H1 (cell line): Measurements from ENCODE around the gene PRRT4. TPM values are rescaled to one million over a fixed set of nuclear protein-coding genes. Genes with fewer than 3 reads are reported as not detected.
A peak's percentile ranks its signal among the peaks of the same experiment; 100 is the strongest.

Experiments used
- CTCF ChIA-PET: fragments of 300-600 bp; sonication (Branson Sonifier 250); formaldehyde crosslinking; loops from one replicate; lab custom pipeline; 2021; ENCODE audit not compliant: partially characterized antibody; lab: Charles Lee
- POLR2A ChIA-PET: fragments of 300-600 bp; sonication (Branson Sonifier 250); formaldehyde crosslinking; loops from one replicate; lab custom pipeline; 2021; ENCODE audit warnings: inconsistent platforms; ENCODE audit not compliant: partially characterized antibody; lab: Charles Lee
- DNase-seq, 2 experiments: peaks; one replicate each; pipeline versions ENCODE4 v3.0.0 to v3.0.0-alpha.2; 2010 to 2022; ENCODE audit warnings: low spot score in 2 of 2, low read depth in 1 of 2, mixed read lengths in 1 of 2
- FAIRE-seq: peaks from 2 replicates; lab custom pipeline; 2011; peaks lifted over from hg19 to GRCh38; lab: Jason Lieb, UNC
- H2AFZ ChIP-seq: 2 replicates; pipeline ENCODE4 v1.8.1; 2012; ENCODE audit warnings: low read length, inconsistent platforms
- H2AK5ac ChIP-seq: 2 replicates; pipeline ENCODE4 v1.6.1; 2013; ENCODE audit warnings: low read depth, low read length
- H2BK120ac ChIP-seq: replicated peaks from 2 replicates; pipeline ENCODE3; 2013; ENCODE audit warnings: low read depth, low read length, inconsistent platforms
- H2BK12ac ChIP-seq: 2 replicates; pipeline ENCODE4 v1.6.1; 2013; ENCODE audit warnings: low read depth, low read length
- H2BK15ac ChIP-seq: 2 replicates; pipeline ENCODE4 v1.6.1; 2013; ENCODE audit warnings: low read length
- H2BK20ac ChIP-seq: 2 replicates; pipeline ENCODE4 v1.6.1; 2013; ENCODE audit warnings: low read length
- H2BK5ac ChIP-seq: 2 replicates; pipeline ENCODE4 v1.6.1; 2013; ENCODE audit warnings: low read depth, low read length
- H3K14ac ChIP-seq: 2 replicates; pipeline ENCODE4 v1.6.1; 2013; ENCODE audit warnings: inconsistent platforms; ENCODE audit not compliant: insufficient read length
- H3K18ac ChIP-seq: 2 replicates; pipeline ENCODE4 v1.6.1; 2013; ENCODE audit warnings: low read length; ENCODE audit errors: extremely low read depth
- H3K23ac ChIP-seq: 2 replicates; pipeline ENCODE4 v1.6.1; 2013; ENCODE audit warnings: inconsistent platforms; ENCODE audit not compliant: insufficient read length
- H3K23me2 ChIP-seq: 2 replicates; pipeline ENCODE4 v1.6.1; 2013; ENCODE audit warnings: low read depth, low read length
- H3K27ac ChIP-seq: 2 replicates; pipeline ENCODE4 v1.6.1; 2011; ENCODE audit warnings: low read depth, low read length, inconsistent platforms
- H3K27me3 ChIP-seq, 4 experiments: replicated peaks in 1 of 4; 1 replicate in 1 of 4; 2 replicates in 3 of 4; pipeline versions ENCODE4 v1.6.1 to v1.8.1; 2011 to 2013; ENCODE audit warnings: low read length in 3 of 4, mild to moderate bottlenecking in 3 of 4, inconsistent platforms in 2 of 4, mixed read lengths in 2 of 4, moderate library complexity in 1 of 4; ENCODE audit not compliant: control insufficient read depth in 3 of 4, insufficient read depth in 3 of 4; ENCODE audit errors: extremely low read depth in 1 of 4
- H3K36me3 ChIP-seq, 4 experiments: 2 replicates each; pipeline versions ENCODE4 v1.6.1 to v1.8.1; 2011 to 2013; ENCODE audit warnings: mild to moderate bottlenecking in 4 of 4, low read length in 3 of 4, moderate library complexity in 2 of 4, control low read depth in 1 of 4, inconsistent platforms in 1 of 4; ENCODE audit not compliant: insufficient read depth in 4 of 4, control insufficient read depth in 2 of 4
- H3K4ac ChIP-seq: replicated peaks from 2 replicates; pipeline ENCODE3; 2013; ENCODE audit warnings: low read length, low read depth, mixed read lengths, inconsistent platforms; ENCODE audit not compliant: insufficient read length
- H3K4me1 ChIP-seq, 4 experiments: replicated peaks in 1 of 4; 1 replicate in 1 of 4; 2 replicates in 3 of 4; pipeline versions ENCODE4 v1.6.1 to v1.8.1; 2011 to 2013; ENCODE audit warnings: low read length in 3 of 4, inconsistent platforms in 2 of 4, mixed read lengths in 1 of 4; ENCODE audit not compliant: insufficient read depth in 4 of 4, control insufficient read depth in 3 of 4
- H3K4me2 ChIP-seq, 2 experiments: 2 replicates each; pipeline versions ENCODE4 v1.6.1 to v1.8.1; 2011 to 2013; ENCODE audit warnings: low read depth in 2 of 2, low read length in 2 of 2, control low read depth in 1 of 2, inconsistent platforms in 1 of 2, mild to moderate bottlenecking in 1 of 2; ENCODE audit not compliant: insufficient read depth in 1 of 2
- H3K4me3 ChIP-seq, 4 experiments: fragments of 200-600, 300-600 bp in 1 of 4; sonication (generic), shearing (Covaris generic), sonication (Bioruptor Twin) in 1 of 4; 2 replicates each; pipeline versions ENCODE4 v1.5.1 to v1.8.1; 2011 to 2016; ENCODE audit warnings: low read length in 4 of 4, low read depth in 3 of 4, control low read depth in 2 of 4, inconsistent platforms in 2 of 4, mild to moderate bottlenecking in 2 of 4, mixed read lengths in 1 of 4, moderate library complexity in 1 of 4; ENCODE audit not compliant: insufficient read depth in 2 of 4; ENCODE audit errors: extremely low read depth in 1 of 4
- H3K56ac ChIP-seq: replicated peaks from 2 replicates; pipeline ENCODE3; 2013; ENCODE audit warnings: low read depth, mild to moderate bottlenecking, mixed read lengths, low read length, inconsistent platforms; ENCODE audit not compliant: insufficient read length
- H3K79me1 ChIP-seq: 2 replicates; pipeline ENCODE4 v1.6.1; 2013; ENCODE audit warnings: low read depth, low read length, control low read depth
- H3K79me2 ChIP-seq, 2 experiments: 2 replicates each; pipeline versions ENCODE4 v1.6.1 to v1.8.1; 2012 to 2013; ENCODE audit warnings: low read length in 2 of 2, mild to moderate bottlenecking in 2 of 2, inconsistent platforms in 1 of 2; ENCODE audit not compliant: insufficient read depth in 2 of 2, control insufficient read depth in 1 of 2
- H3K9ac ChIP-seq, 4 experiments: replicated peaks in 1 of 4; 1 replicate in 1 of 4; 2 replicates in 3 of 4; pipeline versions ENCODE4 v1.6.1 to v1.8.1; 2011 to 2013; ENCODE audit warnings: low read depth in 3 of 4, low read length in 3 of 4, control low read depth in 2 of 4, mild to moderate bottlenecking in 2 of 4, moderate library complexity in 2 of 4, inconsistent platforms in 1 of 4; ENCODE audit errors: extremely low read depth in 1 of 4
- H3K9me3 ChIP-seq, 2 experiments: 2 replicates each; pipeline versions ENCODE4 v1.6.1 to v1.8.1; 2012 to 2013; ENCODE audit warnings: mild to moderate bottlenecking in 2 of 2, moderate library complexity in 2 of 2, control low read depth in 1 of 2, inconsistent platforms in 1 of 2, low read depth in 1 of 2, low read length in 1 of 2, mixed read lengths in 1 of 2; ENCODE audit not compliant: insufficient read depth in 2 of 2
- H4K20me1 ChIP-seq, 2 experiments: replicated peaks in 1 of 2; 2 replicates each; pipeline versions ENCODE3 to v1.8.1; 2011 to 2013; ENCODE audit warnings: inconsistent platforms in 2 of 2, low read length in 2 of 2, mild to moderate bottlenecking in 1 of 2; ENCODE audit not compliant: insufficient read depth in 2 of 2, control insufficient read depth in 1 of 2
- H4K5ac ChIP-seq: 2 replicates; pipeline ENCODE4 v1.6.1; 2013; ENCODE audit warnings: low read length, low read depth, mixed read lengths, inconsistent platforms; ENCODE audit not compliant: insufficient read length
- H4K8ac ChIP-seq: 2 replicates; pipeline ENCODE4 v1.8.0; 2013; ENCODE audit warnings: mild to moderate bottlenecking, moderate library complexity, low read length, inconsistent platforms; ENCODE audit not compliant: insufficient read depth; ENCODE audit errors: extremely low read depth
- H4K91ac ChIP-seq: replicated peaks from 2 replicates; pipeline ENCODE3; 2013; ENCODE audit warnings: low read length, mixed read lengths, inconsistent platforms; ENCODE audit not compliant: insufficient read length
- BRCA1 ChIP-seq: IDR thresholded peaks from 2 replicates; pipeline ENCODE4 v1.6.1; 2012; ENCODE audit warnings: low read depth, low read length, improper control_type of control experiment
- KDM1A ChIP-seq: fragments of 200-600, 300-600 bp; sonication (generic); IDR thresholded peaks from 2 replicates; pipeline ENCODE4 v1.7.1; 2016; ENCODE audit warnings: mild to moderate bottlenecking, low read length, borderline replicate concordance
- NRF1 ChIP-seq: IDR thresholded peaks from 2 replicates; pipeline ENCODE4 v1.6.1; 2011; ENCODE audit warnings: mild to moderate bottlenecking, low read depth, low read length, improper control_type of control experiment
- POLR2AphosphoS5 ChIP-seq: IDR thresholded peaks from 2 replicates; pipeline ENCODE4 v1.6.1; 2011; ENCODE audit warnings: low read depth, low read length
- TBP ChIP-seq: IDR thresholded peaks from 2 replicates; pipeline ENCODE4 v1.6.1; 2011; ENCODE audit warnings: low read depth, low read length, improper control_type of control experiment
- USF2 ChIP-seq: IDR thresholded peaks from 2 replicates; pipeline ENCODE4 v1.6.1; 2011; ENCODE audit warnings: low read length, improper control_type of control experiment
- WGBS, 2 experiments: shearing (Covaris generic) in 1 of 2; methylation state at CpG; one replicate each; pipeline versions ENCODE4 v1.1.6 to v1.1.7; 2013 to 2015; ENCODE audit warnings: low lambda C conversion rate in 2 of 2, mixed read lengths in 2 of 2, inconsistent platforms in 1 of 2, low coverage in 1 of 2, missing lambda C conversion rate in 1 of 2; ENCODE audit not compliant: insufficient replicate concordance in 2 of 2, insufficient coverage in 1 of 2, insufficient read length in 1 of 2; ENCODE audit errors: extremely low coverage in 1 of 2, missing lambda C conversion rate in 1 of 2; 5-methylcytosine and 5-hydroxymethylcytosine counted together
- polyA plus RNA-seq, 7 experiments: library from polyadenylated mRNA; depleted of rRNA in 3 of 7; stranded (reverse) in 5 of 7; unstranded in 2 of 7; fragments of >200 nt in 5 of 7; fragments of 200-250 nt in 2 of 7; gene quantifications; 1 replicate in 5 of 7; 2 replicates in 1 of 7; 4 replicates in 1 of 7; pipeline versions ENCODE4 v1.2.1 to v1.2.3, GENCODE V29; 2011 to 2013; ENCODE audit warnings: missing spikeins in 2 of 7, mixed read lengths in 2 of 7
- total RNA-seq: library from RNA; stranded (reverse); fragmentation: NEBNext Ultra II Directional; extraction: Animal tissue kit (Norgen Biotek cat#: 25700); gene quantifications from 2 replicates; pipeline ENCODE4 v1.2.1, GENCODE V29; 2021

The PRRT4 gene
- total and polyA plus RNA-seq, 2 of the 8 experiments (the other 6 are each of a cell fraction or from before 2014, with no cell fraction given), result 0.34 to 1.0 TPM

- H2AK5ac ChIP-seq, result no peak overlapping the region
- H3K36me3 ChIP-seq, result peaks cover 0 to 7% (median 0%) of the 10 kb centered on the region in 4 experiments; a peak in 1 of 8 replicates
- no peaks in the 10 kb centered on the region for H3K9me3 ChIP-seq
- no peaks in the 10 kb centered on the region for H3K79me2 ChIP-seq
- CTCF ChIA-PET, result interaction anchor here (0.8 to 11.5 kb wide), 9 partner anchors 9 to 103 kb away, joined by 3 to 274 read pairs (median 6); partner anchors contain the start of gene RBM28
- H2BK15ac ChIP-seq, result no peak overlapping the region
- no peak overlapping the region for H4K5ac ChIP-seq
- no peak overlapping the region for H2BK12ac ChIP-seq
- no peak overlapping the region for H2BK20ac ChIP-seq
- no peak overlapping the region for H2BK120ac ChIP-seq
- peaks cover 0 to 1% of the 10 kb centered on the region in 2 experiments for H4K20me1 ChIP-seq
- no peak overlapping the region for H3K4me3 ChIP-seq
- no peak overlapping the region for H3K14ac ChIP-seq
- no peaks in the 10 kb centered on the region for H3K79me1 ChIP-seq
- H3K27me3 ChIP-seq, result peaks cover 22 to 67% (median 50%) of the 10 kb centered on the region in 4 experiments
- H3K18ac ChIP-seq, result no peak overlapping the region
- peaks cover 11% of the 10 kb centered on the region; the same call in 1 of the 2 replicates for H3K23me2 ChIP-seq
- DNase-seq, result no peak
- WGBS, 2 experiments, result 77% methylated on average over 2 of the region's 2 CpGs; no CpG with 5 or more reads in 1 of the 2 experiments
- no peak overlapping the region for H3K56ac ChIP-seq
- no peak overlapping the region for H2BK5ac ChIP-seq
- H4K8ac ChIP-seq, result peak overlapping the region; percentile 12; the same call in 1 of the 2 replicates
- no peak overlapping the region for H3K23ac ChIP-seq
- no peak overlapping the region for H3K27ac ChIP-seq
- no peak for FAIRE-seq
- POLR2A ChIA-PET, result interaction anchor here (0.9 kb wide), 1 partner anchor 120 kb away, joined by 3 read pairs; the partner anchor contains the start of gene METTL2B
- no peak overlapping the region for H4K91ac ChIP-seq
- no peak overlapping the region for H3K4me2 ChIP-seq
- no peak overlapping the region for H3K9ac ChIP-seq
- no peak overlapping the region for H2AFZ ChIP-seq
- H3K4ac ChIP-seq, result no peak overlapping the region
- peaks cover 0 to 14% (median 8%) of the 10 kb centered on the region in 4 experiments; a peak in 5 of 7 replicates for H3K4me1 ChIP-seq
- TF ChIP-seq USF2, result no peak
- no peak for TF ChIP-seq POLR2AphosphoS5
- no peak for TF ChIP-seq BRCA1
- TF ChIP-seq NRF1, result no peak
- TF ChIP-seq TBP, result no peak
- TF ChIP-seq KDM1A, result no peak
These were observed 4.8 kb downstream of the PRRT4 start for GRCh38 chr7:128356546-128357216.
